IPS-NIHi7 (cell line): ENCODE data around the gene TMIGD3.

Experiments
- DNase-seq: peaks from one replicate; pipeline ENCODE4 v3.0.0; 2012; ENCODE audit warnings: mixed read lengths; ENCODE audit errors: extremely low spot score

TMIGD3 gene

GRCh38 chr1:111448482-111448917 is 54.9 kb downstream of the TMIGD3 start:
- peak; percentile 22 for DNase-seq

- no peak for DNase-seq
Measured at GRCh38 chr1:111446967-111447892, 56.2 kb downstream of the TMIGD3 start.

GRCh38 chr1:111446546-111446945 is 56.9 kb downstream of the TMIGD3 start:
- no peak for DNase-seq

GRCh38 chr1:111444031-111444430 is 59.4 kb downstream of the TMIGD3 start:
- DNase-seq: no peak

GRCh38 chr1:111442457-111442856 is 61.0 kb downstream of the TMIGD3 start:
- DNase-seq: no peak

GRCh38 chr1:111441573-111442192 is 61.8 kb downstream of the TMIGD3 start:
- DNase-seq: peak; percentile 69

GRCh38 chr1:111439461-111440351 is 63.7 kb downstream of the TMIGD3 start:
- no peak for DNase-seq

GRCh38 chr1:111436726-111437125 is 66.7 kb downstream of the TMIGD3 start:
- no peak for DNase-seq
